T-helper 1 cell (primary cell): ENCODE measurements around the gene MFSD1.
"Not testable (repeated sequence)": the region's sequence is repeated elsewhere in the genome, so short reads cannot be mapped to it uniquely, and the experiment has no call there.

ENCODE experiments used
- DNase-seq, 5 donors: peaks; one replicate each; pipeline ENCODE4 v3.0.0-alpha.2; 2012 to 2020

Gene MFSD1

DNA sequence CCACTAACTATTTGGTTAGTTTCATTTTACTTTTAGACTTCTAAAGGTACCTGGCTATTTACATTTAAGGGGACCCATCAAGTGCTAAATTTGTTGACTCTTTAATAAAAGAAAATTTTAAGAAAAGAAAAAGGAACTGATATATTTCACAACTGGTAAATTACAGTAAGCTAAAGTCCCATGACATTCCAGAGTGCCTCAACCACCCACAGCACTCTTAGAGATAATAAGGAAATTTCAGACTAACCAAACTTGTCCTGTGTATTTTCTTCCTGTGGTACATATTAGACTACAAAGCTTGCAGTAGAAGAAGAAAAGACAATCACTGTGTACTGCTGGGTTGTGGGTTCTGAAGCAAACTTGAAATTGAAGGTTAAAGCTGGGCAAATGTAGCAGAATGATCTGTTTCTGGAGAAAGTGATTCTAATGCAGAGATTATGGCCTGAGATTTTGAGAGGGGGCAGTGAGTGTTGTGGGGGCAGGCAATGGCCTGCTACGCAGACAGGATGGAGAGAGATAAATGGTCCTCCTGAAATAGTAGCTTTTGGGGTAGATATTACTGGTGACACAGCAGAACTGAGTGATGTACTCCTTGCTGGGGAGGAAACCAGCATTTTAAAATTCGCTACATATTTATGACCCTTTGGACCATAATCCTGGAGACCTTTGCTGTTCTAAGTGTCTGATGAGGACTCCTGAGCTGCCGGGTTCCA, 24.5 kb upstream of the MFSD1 start:
- DNase-seq = no peak

DNA sequence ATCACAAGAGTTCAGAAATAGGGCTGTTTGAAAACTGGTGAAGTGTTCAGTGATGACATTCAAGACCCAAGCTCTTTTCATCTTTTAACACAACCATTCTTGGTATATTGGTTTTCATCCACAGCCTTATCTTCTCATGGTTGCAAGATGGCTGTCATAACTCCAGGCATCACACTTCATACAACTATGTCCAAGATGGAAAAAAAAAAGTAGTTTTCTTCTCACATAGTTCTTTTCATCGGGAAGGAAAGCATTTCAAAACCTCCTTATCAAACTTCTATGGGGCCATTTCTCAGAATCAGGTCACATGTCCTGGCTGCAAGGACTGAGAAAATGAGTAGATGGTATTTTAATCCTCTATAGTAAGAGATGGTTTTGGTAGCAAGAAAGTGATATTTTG, 21.1 kb upstream of the MFSD1 start:
- DNase-seq = no peak

DNA sequence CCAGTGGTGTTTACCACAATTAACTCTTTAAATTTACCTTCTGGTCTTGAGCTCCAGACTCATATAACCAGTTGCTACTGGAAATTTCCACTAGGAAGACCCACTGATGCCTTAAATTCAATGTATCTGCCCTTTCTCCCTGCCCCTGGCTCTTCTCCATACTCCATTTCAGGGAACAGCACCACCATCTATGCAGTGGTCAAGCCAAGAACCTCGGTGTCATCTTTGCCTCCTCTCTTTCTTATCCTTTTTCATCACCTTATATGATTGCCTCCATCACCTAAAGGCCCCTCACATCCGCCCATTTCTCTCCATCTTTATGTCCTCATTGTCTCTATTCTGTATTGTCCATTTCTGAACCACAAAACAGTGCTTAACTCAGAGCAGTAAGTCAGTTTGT, 20.7 kb upstream of the MFSD1 start:
- DNase-seq = no peak

DNA sequence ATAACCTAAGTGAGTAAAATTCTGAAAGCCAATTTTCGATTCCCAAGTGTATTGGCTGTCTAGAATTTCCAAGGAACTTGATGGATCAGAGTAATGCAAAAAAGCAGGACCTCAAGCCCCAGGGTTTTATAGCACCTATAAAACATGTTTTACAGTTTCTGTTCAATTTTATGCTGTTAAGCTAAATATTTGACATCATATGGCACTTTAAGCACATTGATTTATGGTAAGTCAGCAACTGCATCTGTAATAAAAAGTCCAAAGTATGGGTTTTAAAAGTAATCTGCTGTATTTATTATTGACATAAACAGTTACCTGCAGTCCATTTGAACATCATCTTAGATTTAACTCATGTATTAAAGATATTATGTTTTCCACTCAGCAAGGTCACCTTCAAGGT, 20.0 kb upstream of the MFSD1 start:
- no peak for DNase-seq

DNA sequence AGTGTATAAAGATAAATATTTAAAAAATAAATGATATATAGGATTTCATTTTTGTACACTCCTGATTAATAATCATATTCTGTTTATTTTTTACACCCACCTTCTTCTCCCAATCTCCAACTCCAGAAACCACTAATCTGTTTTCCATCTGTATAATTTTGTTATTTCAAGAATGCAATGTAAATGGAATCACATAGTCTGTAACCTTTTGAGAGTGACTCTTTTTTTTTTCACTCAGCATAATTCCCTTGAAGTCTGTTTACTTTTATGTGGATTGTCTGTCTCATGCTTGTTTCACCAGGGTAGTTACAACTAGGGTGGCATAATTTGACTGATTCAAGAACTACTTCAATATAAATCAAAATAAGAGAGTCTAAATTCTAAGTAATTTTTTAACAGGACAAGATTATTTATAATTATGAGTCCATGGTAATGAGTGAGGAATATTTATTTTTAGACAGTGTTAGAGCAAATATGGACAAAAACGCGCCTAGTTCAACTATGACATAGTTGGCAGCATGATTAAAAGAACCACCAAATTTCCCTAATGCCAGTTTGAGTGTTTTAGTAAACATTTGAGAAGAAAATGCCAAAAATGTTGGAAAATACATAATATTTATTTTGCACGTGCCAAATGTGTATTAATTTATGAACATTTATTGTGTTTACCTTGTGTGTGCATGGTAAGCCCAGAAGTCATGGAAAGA, 19.4 kb upstream of the MFSD1 start:
- no peak for DNase-seq

DNA sequence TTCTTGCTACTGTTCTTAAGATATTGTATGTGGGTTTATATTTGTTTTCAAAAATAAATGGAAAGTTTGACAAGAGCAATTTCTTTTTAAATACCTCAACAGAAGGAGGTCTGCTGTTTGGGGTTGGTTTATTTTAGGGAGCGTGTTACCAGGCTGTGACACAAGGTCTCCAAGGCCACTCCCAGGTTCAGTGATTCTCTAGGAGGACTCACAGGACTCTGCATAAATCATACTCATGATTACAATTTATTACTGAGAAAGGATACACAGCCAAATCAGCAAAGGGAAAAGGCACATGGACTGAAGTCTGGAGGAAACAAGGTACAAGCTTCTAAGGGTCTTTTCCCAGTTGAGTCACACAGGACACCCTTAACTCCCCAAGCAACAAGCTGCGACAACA, 18.8 kb upstream of the MFSD1 start:
- no peak for DNase-seq

DNA sequence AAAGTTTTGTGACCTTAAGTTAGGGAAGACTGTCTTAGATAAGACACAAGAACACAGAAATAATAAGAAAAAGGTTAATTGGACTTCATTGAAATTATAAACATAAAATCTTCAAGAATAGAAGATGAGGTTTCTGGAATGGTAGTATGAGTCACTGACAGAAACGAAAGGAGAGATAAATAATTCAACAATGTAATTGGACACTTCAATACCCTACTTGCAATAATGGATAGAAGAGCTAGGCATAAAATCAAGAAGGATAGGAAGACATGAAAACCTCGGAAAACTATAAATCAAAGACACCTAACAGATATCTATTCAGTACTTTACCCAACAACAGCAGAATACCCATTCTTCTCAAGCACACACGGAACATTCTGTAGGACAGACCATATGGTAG, 15.9 kb upstream of the MFSD1 start:
- no peak for DNase-seq

DNA sequence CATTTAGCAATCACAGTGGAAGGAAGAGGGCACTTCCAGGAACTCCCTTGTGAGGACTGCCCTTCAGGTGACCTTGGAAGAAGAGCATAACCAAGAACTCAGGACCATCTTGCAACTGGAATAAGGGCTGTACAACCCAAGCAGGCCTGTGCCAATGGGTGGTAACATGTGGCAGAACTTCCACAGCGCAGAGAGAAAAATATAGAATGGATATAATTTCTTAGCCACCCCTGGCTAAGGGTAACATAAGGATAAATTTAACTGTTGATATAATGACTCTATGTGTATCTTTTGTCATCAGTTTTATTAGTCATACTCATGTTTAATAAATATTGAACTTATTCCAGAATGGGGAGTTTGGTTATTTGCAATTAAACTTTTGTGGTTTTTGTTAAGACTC, 13.4 kb upstream of the MFSD1 start:
- DNase-seq = no peak

DNA sequence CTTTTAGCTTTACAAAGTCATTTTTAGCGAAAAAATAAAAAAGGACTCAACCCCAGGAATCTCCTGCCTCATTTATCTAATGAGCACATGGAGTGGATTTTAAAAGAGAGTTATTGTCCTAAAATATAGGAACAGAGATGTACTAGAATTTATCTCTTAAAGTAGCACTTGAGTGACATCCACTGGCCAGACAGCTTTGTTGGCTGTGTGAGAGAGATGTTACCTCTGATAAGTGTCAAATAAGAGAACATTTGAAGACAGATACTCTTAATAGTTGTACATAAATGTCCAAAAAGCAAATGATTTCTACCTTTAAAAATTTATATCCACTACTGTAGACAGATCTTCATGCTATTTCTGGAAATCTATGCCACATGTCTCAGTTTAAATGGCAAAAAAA, 12.3 kb upstream of the MFSD1 start:
- DNase-seq = no peak

DNA sequence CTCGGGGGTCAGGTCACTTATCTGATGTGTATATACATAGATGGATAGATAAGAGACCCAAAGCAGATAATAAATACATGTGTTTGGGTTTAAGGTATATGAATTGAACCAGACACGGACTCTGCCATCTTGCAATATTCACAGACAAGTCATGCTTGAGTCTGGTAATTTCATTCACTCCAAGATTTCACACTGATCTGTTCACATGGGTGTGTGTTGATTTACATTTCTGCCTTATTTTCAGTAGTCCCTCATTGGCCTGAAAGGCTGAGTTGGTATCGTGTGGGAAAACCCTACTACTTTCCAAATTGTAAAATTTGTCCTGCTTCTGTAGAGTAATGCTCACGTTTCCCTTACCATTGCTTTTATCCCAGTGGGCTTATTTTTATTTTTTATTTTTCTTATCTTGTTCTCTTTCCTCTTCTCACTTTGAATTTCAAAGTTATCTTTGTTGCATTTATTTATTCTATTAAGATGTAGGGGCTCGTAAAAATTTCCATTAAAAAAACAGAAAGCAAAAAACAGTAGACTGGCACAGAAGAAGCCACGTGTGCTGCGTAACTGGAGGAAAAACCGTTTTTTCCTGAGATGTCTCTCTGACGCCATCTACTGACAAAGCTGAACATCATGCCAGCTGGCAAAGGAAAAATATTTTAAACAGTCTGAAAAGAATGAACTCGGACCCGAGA, 10.8 kb upstream of the MFSD1 start:
- DNase-seq = peak in 3 of 5 donors; percentile 12 to 66 (median 15)

DNA sequence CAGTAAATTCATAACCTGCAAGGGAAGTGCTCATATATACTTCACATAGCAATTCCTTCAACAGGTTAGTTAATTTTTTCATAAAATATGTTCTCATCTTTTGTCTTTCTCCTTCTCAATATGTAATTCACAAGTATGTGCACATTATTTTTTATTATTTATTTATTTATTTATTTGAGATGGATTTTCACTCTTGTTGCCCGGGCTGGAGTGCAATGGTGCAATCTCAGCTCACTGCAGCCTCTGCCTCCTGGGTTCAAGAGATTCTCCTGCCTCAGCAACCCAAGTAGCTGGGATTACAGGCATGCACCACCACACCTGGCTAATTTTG, 10.3 kb upstream of the MFSD1 start:
- DNase-seq = not testable (repeated sequence)

DNA sequence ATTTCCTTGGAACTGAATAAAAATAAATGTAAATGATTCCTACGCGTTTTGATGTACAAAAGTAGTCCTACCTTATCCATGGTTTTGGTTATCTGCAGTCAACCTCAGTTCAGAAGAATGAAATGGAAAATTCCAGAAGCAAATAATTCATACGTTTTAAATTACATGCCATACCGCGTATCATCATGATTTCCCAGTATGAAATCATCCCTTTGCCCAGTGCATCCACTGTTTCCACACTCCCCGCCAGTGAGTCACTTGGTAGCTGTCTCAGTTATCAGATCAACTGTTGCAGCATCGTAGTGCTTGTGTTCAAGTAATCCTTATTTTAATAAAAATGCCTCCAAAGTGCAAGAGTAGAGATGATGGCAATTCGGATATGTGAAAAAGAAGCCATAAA, 9.1 kb upstream of the MFSD1 start:
- DNase-seq = no peak

DNA sequence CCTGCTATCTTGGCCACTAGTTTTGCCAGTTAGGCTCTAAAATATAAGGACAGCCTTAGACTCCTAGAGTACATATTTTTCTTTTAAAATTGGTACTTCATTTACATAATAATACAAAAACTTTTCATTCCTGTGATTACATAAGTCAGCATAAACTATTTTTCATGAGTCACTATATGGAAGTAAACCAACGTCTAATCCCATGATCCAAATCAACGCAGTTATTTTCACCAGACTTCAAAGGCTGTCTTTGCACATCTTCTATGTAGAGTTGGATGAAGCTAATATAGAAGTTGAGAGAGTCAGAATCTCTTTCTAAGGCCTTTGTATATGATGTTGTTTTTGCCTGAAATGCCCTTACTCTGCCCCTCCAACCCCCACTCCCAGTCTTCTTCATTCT, 7.6 kb upstream of the MFSD1 start:
- DNase-seq = no peak

DNA sequence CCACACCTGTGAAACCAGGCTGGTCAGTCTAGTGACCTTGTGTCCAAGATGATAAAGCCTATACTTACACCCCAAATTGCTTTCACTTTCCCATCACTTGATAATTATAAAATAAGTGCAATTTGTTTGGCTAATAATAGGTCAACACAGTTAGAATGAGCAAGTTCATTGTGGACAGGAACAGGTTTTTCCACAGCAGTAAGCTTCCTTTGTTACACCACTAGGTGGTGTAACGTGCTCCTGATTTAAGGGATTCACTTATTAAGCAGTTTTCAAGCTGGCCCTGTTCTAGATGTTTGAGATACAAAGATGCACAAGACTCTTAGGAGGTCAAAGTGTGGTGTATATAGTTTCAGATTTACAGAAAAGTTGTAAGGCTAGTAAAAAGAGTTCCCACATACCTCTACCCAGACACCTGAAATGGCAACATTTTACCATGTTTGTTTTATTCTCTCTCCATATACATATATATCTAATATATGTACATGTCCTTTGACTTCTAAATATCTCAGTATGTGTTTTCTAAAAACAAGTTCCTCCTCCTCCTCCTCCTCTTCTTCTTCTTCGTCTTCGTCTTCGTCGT, 6.8 kb upstream of the MFSD1 start:
- DNase-seq = peak in 1 of 5 donors; percentile 35

DNA sequence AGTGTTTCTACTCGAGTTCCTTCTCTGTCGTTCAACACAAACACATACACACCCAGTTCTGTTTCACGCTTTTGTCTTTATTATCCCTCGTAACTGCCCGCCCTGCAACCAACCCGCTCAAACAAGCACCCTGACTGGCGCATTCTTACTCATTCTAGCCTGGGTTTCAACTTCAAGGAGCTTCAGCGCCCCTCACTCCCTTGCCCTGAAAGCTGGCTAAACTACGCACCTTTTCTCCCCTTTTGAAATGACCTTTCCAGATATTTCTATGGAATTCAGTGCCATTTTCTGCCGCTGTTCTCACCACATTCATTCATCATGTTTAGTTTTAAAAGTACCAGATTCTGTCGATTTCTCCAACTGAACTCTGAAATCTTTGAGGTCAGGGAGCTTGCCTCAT, 653 bp upstream of the MFSD1 start:
- no peak for DNase-seq

DNA sequence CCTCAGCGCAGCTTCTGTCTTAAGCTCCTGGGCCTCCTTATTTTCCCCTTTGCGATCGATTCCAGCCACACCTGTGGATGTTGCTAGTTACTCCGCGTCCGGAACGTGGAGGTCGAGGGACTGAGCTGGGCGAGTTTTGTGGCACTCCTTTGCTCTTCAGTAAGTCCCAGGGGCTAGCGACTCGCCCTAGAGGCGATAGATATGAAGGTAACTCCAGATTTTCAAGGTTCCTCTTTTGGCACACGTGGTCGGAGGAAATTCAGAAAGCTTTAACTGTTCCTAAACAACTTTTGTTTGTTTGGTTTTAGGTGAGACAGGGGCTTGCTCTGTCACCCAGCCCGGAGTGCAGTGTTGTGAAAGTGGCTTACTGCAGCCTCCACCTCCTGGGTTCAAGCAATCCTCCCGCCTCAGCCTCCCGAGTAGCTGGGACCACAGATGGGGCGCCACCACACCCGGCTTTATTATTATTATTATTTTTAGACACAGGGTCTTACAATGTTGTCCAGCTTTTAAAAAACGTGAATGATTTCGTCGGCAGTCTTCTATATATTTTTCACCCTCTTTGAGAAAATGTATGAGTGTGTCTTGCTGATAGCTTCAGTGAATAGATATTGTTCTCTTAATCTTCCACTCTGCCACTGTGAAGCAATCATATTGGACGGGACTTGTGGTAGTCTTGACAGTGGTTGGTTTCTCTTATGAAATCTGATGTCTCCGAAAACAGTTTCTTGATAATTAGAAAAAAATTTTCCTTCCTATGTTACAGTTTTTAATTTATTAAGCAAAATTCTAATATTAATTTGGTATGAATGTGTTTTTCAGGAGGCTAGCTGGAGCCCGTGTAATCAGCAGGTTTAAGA, 785 bp downstream of the MFSD1 start:
- peak in 1 of 5 donors; percentile 3 for DNase-seq

DNA sequence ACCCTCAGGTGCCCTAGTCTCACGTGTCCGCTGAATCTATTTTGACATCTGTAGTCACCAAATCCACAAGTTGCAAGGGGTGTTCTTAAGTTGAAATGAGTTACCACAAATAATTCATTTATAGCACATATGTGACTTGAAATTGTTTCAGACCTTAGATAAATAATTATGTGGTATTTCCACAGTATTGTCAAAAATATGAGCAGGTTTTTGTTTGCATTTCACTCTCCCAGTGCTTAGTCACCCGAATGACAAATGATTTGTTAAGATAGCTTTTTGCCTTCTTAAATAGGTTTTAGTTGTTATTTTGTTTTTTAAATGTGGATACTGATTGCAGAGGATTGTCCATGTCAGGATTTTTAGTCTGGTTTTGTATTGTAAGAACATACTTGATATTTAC, 2.6 kb downstream of the MFSD1 start:
- no peak for DNase-seq

DNA sequence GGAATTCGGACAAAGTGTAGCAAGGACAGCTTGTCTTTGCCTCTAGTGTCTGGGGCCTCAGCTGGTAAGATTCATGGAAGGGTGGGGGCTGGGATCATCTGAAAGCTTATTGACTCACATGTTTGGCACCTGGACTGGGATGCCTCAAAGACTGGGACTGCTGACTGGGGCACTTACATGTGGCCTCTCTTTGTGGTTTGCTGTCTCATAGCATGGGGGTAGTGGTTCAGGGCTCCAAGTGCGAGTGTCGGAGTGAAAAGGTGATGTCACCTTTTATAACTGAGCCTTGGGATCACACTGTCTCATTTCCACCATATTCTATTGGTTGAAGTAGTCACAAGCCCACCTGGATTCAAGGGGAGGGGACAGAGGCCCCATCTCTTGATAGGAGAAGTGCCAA, 6.8 kb downstream of the MFSD1 start:
- no peak for DNase-seq

DNA sequence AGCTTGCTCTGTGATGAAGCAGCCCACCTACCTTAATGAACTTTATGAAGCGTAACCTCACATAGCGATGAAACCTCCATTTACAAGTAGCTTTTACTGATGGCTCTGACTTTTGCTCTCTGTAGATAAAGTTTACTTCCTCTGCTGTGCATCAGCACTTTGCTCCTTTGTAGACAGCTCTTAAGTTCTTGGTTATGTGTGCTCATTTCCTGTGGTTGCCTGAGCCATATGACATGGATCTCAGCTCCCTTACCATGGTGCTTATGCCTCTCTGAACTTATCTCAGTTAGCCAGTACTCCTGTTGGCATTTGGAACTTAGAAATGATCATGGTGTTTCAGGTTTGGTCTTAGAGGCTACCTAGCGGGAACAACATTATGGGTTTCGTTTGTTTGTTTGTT, 7.8 kb downstream of the MFSD1 start:
- peak in 1 of 5 donors; percentile 45 for DNase-seq

DNA sequence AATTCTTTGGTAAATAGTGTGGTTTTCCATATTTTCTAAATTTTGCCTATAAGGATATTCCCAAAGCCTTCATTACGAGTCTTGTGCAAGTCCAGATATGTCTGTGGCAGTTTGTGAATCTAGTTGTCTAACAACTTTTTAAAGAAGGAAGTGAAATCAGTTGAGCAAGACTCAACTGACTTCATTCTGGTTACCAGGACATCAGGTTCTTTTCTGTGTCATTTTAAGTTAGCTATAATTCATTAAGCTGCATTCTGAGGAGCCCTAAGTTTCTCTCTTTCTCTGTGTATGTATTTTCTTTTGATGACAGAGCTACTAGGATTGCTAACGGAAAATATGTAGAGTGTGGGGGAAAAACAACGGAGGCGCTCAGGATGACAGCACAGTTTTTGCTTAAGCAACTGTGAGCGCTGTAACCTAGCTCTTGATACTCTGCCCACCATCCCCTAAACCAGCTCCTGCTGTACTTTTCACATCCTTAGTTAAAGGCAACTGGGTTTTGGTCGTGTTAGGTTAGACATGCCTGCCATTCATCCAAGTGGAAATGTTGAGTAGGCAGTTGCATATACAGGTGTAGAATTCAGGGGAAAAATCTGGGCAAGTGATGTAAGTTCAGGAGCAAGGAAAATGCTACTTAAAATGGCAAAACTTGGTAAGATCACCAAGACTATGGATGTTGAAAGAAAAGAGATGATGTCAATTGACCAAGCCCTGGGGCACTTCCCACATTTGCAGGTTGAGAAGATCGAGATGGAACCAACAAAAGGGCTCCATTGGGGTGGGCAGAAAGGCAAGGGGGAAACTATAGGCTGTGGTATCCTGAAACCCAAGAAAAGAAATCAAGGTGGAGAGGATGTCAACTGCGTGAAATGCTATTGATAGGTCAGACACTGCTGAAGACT, 9.2 kb downstream of the MFSD1 start:
- no peak for DNase-seq

DNA sequence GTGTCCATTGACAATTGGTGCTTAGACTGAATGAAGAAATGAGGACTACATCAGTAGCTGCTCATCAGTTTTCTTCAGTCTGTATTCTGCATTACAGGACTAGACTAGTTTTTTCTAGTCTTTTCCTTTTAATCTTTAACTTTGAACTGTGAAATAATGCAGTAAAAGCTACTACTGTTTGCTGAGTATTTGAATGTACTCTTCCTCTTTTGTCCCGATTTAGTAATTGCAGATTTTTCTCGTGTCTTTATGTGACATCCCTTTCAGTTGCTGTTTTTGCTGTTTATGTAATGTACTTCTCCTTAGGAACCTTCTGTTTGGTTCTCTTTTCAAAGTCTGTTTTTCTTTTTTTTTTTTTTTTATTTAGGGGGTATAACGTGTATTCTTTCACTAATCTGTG, 17.4 kb downstream of the MFSD1 start:
- DNase-seq = no peak

DNA sequence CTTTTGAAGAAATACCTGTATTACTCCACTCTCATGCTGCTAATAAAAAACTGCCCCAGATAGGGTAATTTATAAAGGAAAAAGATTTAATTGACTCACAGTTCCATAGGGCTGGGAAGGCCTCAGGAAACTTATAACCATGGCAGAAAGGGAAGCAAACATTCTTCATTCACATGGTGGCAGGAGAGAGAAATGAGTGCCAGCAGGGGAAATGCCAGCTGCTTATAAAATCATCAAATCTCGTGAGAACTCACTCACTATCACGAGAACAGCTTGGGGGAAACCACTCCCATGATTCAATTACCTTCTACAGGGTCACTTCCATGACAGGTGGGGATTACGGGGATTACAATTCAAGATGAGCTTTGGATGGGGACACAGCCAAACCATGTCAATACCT, 18.7 kb downstream of the MFSD1 start:
- no peak for DNase-seq
